ENCODE data around the gene FADS2.

FADS2 gene

GRCh38 chr11:61846362-61847020 lies 18.4 kb downstream of the FADS2 start:
- no peak for DNase-seq (ENCODE audit: low read depth in 1 of 2, low spot score in 1 of 2)

DNA sequence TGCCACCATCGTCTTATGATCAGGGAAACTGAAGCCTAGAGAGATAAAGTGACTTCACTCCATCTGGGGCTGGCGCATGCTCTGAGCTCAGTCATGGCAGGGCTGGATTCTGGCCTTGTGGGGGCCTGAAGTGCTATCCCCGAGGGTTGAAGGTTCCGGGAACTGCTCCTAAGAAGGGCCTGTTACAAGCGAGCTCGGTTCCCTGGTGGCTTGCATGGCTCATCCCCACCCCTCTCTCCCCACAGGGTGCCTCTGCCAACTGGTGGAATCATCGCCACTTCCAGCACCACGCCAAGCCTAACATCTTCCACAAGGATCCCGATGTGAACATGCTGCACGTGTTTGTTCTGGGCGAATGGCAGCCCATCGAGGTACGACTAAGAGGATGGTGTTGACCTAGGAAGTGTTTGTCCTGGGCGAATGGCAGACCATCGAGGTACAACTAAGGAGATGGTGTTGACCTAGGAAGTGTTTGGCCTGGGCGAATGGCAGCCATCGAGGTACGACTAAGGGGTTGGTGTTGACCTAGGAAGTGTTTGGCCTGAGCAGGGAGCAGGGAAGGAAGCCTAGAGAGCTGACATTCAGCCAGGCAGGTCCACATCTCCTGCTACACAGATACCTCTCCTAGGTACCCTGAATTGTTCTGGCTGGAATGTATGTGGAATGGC lies 19.9 kb downstream of the FADS2 start:
- no peak for DNase-seq (ENCODE audit: low read depth in 1 of 2, low spot score in 1 of 2)

DNA sequence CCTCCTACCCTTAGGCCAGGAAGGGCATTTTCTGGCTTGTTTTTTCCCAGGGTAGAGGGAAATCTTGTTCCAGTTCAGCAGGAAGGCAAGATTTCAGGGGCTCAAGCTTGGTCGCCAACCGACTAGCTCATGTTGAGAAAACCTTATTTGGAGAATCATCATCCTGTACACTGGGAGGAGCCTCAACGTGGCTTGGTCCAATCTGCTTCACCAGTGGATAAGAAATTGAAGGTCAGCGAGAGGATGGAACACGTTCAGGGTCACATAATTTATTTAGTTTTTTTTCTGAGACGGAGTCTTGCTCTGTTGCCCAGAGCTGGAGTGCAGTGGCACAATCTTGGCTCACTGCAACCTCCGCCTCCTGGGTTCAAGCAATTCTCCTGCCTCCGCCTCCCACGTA lies 20.5 kb downstream of the FADS2 start:
- DNase-seq (ENCODE audit: low read depth in 1 of 2, low spot score in 1 of 2): no peak

- DNase-seq (ENCODE audit: low read depth in 1 of 2, low spot score in 1 of 2): no peak
Observed at GRCh38 chr11:61850687-61851086, 22.6 kb downstream of the FADS2 start.

- DNase-seq (ENCODE audit: low read depth in 1 of 2, low spot score in 1 of 2): no peak
Observed at GRCh38 chr11:61851113-61851899, 23.2 kb downstream of the FADS2 start.

- DNase-seq (ENCODE audit: low read depth in 1 of 2, low spot score in 1 of 2): no peak
Observed at GRCh38 chr11:61851900-61852295, 23.8 kb downstream of the FADS2 start.

DNA sequence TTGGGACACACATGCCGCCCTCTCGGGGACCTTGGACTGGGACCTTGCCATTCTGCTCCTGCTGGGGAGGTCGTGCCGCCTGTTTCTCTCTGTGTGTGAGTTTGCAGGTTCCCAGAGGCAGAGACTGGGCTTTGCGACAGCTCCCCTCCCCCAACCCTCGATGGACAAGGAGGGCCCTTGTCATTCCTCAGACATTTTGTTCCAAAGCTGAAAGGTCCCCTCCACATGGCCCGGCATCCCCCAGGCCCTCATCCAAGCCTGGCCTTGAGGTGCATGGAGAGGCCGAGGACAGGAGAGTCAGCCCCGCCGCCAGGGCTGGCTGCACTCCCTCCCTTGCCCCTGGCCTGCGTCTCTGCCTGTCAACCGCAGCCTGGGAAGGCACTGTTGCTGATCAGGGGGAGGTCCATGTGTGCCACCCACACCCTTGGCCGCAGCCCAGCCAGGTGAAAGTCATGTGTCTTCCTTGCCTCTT lies 25.6 kb downstream of the FADS2 start:
- DNase-seq (ENCODE audit: low read depth in 1 of 2, low spot score in 1 of 2): no peak

DNA sequence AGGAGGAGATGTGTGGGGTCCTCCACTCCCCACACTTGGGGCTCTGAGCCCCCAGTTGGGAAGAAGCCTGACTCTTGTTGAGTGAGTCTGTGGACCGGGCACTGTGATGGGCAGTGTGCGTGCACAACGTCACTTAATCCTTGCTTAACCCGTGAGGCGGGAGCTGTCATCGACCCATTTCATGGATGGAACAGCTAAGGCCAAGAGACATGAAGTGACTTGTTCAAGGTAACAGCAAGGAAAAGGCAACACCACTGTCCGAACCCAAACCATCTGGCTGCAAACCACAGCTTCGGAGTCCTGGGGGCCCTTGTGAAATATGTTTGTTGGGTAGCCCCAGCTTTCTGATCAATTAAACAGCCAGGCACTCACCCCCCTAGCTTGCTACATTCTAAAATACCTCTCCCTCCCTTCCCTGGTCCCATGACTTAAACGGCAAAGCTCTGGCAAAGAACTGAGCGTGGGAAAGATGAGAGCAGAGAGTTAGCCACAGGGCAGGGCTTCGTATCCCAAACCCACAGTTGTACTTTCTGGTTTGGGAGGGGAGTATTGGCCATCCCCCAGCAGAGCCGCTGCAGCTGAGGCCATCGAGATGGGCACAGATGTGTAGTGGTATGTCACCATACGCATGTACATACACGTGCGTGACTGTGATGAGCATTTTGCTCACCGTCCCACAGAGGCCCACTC lies 26.3 kb downstream of the FADS2 start:
- no peak for DNase-seq (ENCODE audit: low read depth in 1 of 2, low spot score in 1 of 2)

- no peak for DNase-seq (ENCODE audit: low read depth in 1 of 2, low spot score in 1 of 2)
Observed at GRCh38 chr11:61854966-61855714, 27.0 kb downstream of the FADS2 start.

- DNase-seq (ENCODE audit: low read depth in 1 of 2, low spot score in 1 of 2): no peak
Observed at GRCh38 chr11:61855939-61856680, 28.0 kb downstream of the FADS2 start.

DNA sequence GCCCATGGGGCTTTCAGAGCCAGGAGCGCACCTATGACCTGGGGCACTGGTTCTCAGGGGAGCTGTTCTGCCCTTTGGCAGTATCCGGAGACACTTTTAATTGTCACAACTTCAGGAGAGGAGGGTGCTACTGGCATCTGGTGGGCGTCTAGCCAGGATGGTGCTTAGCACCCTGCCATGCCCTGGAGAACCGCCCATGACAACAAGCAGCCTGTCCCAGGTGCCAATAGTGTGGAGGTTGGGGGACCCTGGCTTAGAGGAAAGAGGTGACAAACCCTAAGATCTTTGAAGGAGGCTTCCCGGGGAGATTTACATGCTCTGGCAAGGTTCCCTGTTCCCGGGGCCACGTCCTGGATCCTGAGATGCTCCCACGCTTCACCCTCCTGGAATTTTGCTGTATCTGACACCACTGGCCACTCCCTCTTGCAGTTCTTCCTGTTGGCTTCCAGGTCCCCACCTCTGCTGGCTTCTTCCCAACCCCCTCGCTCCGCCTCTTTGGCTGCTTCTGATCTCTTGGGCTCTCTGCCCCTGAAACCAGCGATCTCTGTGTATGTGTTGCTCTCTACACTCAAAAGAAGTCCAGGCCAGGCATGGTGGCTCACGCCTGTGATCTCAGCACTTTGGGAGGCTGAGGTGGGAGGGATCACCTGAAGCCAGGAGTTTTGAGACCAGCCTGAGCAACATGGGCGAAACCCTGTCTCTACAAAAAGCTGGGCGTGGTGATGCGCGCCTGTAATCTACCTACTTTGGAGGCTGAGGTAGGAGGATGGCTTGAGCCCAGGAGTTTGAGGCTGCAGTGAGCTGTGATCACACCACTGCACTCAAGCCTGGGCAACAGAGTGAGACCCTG lies 32.2 kb downstream of the FADS2 start:
- DNase-seq (ENCODE audit: low read depth in 1 of 2, low spot score in 1 of 2): no peak

- no peak for DNase-seq (ENCODE audit: low read depth in 1 of 2, low spot score in 1 of 2)
Observed at GRCh38 chr11:61861634-61862033, 33.5 kb downstream of the FADS2 start.

DNA sequence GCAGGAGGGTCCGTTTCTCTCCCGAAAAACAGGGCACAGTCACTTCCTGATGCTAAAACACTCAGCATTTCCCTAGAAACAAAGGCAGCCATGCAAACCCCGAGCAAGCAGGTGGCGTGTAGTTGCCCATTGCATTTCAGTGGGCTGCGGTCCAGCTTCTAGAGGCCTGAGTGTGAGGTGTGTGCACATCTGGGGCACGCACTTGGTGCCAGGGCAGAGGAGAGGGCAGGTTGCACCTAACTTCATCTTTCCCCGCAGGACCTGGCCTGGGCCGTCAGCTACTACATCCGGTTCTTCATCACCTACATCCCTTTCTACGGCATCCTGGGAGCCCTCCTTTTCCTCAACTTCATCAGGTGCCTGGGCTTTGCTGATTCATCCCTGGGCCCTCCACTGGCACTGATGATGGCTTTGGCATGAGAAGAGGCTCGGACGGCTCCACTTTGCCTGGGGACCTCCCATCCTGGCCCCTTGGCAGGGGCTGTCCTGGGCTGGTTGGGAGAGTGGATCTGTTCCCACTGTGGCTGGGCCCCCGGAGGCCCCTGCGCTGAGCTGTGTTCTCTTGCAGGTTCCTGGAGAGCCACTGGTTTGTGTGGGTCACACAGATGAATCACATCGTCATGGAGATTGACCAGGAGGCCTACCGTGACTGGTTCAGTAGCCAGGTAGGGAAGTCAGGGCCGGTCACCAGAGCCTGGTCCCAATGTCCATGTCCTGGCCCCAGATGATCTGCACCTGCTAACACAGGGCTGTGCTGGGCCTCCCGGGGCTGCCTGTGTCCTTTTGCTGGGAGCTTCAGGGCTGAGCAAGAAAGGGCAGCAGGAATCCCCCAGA lies 34.8 kb downstream of the FADS2 start:
- no peak for DNase-seq (ENCODE audit: low read depth in 1 of 2, low spot score in 1 of 2)

- no peak for DNase-seq (ENCODE audit: low read depth in 1 of 2, low spot score in 1 of 2)
Observed at GRCh38 chr11:61863548-61864081, 35.5 kb downstream of the FADS2 start.

GRCh38 chr11:61864814-61865775 lies 37.0 kb downstream of the FADS2 start:
- DNase-seq (ENCODE audit: low read depth in 1 of 2, low spot score in 1 of 2): no peak

DNA sequence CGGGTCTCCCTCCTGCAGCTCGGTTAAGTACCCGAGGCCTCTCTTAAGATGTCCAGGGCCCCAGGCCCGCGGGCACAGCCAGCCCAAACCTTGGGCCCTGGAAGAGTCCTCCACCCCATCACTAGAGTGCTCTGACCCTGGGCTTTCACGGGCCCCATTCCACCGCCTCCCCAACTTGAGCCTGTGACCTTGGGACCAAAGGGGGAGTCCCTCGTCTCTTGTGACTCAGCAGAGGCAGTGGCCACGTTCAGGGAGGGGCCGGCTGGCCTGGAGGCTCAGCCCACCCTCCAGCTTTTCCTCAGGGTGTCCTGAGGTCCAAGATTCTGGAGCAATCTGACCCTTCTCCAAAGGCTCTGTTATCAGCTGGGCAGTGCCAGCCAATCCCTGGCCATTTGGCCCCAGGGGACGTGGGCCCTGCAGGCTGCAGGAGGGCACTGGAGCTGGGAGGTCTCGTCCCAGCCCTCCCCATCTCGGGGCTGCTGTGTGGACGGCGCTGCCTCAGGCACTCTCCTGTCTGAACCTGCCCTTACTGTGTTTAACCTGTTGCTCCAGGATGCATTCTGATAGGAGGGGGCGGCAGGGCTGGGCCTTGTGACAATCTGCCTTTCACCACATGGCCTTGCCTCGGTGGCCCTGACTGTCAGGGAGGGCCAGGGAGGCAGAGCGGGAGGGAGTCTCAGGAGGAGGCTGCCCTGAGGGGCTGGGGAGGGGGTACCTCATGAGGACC lies 38.3 kb downstream of the FADS2 start:
- no peak for DNase-seq (ENCODE audit: low read depth in 1 of 2, low spot score in 1 of 2)

Data from activated T-helper 1 cell treated with anti-CD3 and anti-CD28 coated beads, Interleukin-2, amount 50 U/mL, for 16 hours (primary cell).